Smooth muscle cell (in vitro differentiated cells): ENCODE data around the gene COBL. TPM values are rescaled to one million over a fixed set of nuclear protein-coding genes. Genes with fewer than 3 reads are reported as not detected.

Experiments used
- DNase-seq: peaks from one replicate; lab custom pipeline; 2025; ENCODE audit not compliant: unreplicated experiment; lab: John Stamatoyannopoulos, UW
- H2AFZ ChIP-seq: fragments of 200-600 bp; sonication (generic); 2 replicates; pipeline ENCODE4 v1.6.0; 2016; ENCODE audit warnings: antibody characterized with exemption, low read depth, mild to moderate bottlenecking
- H3F3A ChIP-seq: fragments of 200-600 bp; sonication (generic); 2 replicates; pipeline ENCODE4 v1.6.0; 2017; ENCODE audit warnings: antibody characterized with exemption, low read depth
- H3K27ac ChIP-seq: fragments of 200-600 bp; sonication (generic); 2 replicates; pipeline ENCODE4 v1.5.1; 2016; ENCODE audit warnings: low read depth, mild to moderate bottlenecking
- H3K27me3 ChIP-seq: fragments of 200-600 bp; sonication (generic); 2 replicates; pipeline ENCODE4 v1.6.1; 2016; ENCODE audit warnings: low read depth, mild to moderate bottlenecking
- H3K36me3 ChIP-seq: fragments of 200-600 bp; sonication (generic); 2 replicates; pipeline ENCODE4 v1.5.1; 2016; ENCODE audit warnings: low read depth
- H3K4me1 ChIP-seq: fragments of 200-600 bp; sonication (generic); 2 replicates; pipeline ENCODE4 v1.5.1; 2016; ENCODE audit warnings: low read depth
- H3K4me2 ChIP-seq: fragments of 200-600 bp; sonication (generic); 2 replicates; pipeline ENCODE4 v1.6.0; 2016; ENCODE audit warnings: mild to moderate bottlenecking
- H3K4me3 ChIP-seq: fragments of 200-600 bp; sonication (generic); 2 replicates; pipeline ENCODE4 v1.5.1; 2016; ENCODE audit warnings: mild to moderate bottlenecking
- H3K79me2 ChIP-seq: fragments of 200-600 bp; sonication (generic); 2 replicates; pipeline ENCODE4 v1.6.0; 2016; ENCODE audit warnings: low read depth, mild to moderate bottlenecking
- H3K9ac ChIP-seq: fragments of 200-600 bp; sonication (generic); 2 replicates; pipeline ENCODE4 v1.6.0; 2016; ENCODE audit warnings: low read depth
- H3K9me3 ChIP-seq: fragments of 200-600 bp; sonication (generic); replicated peaks from 2 replicates; pipeline ENCODE4 v1.5.1; 2016; ENCODE audit warnings: low read depth
- H4K20me1 ChIP-seq: fragments of 200-600 bp; sonication (generic); 2 replicates; pipeline ENCODE4 v1.6.0; 2016; ENCODE audit warnings: low read depth
- WGBS: methylation state at CpG from one replicate; pipeline ENCODE4 v1.1.7; 2016; ENCODE audit warnings: low lambda C conversion rate; 5-methylcytosine and 5-hydroxymethylcytosine counted together
- polyA plus RNA-seq: library from polyadenylated mRNA; unstranded; fragments of >200 nt; fragmentation: Nextera tagmentation; extraction: Ambion mirVana; gene quantifications from 2 replicates; pipeline ENCODE4 v1.2.1, GENCODE V29; 2016
- total RNA-seq: library from RNA; depleted of rRNA; stranded (reverse); fragments of >200 nt; gene quantifications from 2 replicates; pipeline ENCODE4 v1.2.3, GENCODE V29; 2014
- TF ChIP-seq, protein P1 (sequence below): fragments of 200-600 bp; sonication (generic); IDR thresholded peaks from 2 replicates; pipeline ENCODE4 v1.5.1; 2017; ENCODE audit warnings: borderline replicate concordance, mild to moderate bottlenecking, antibody characterized with exemption; ENCODE audit not compliant: insufficient read depth, poor library complexity, severe bottlenecking

COBL gene
- total and polyA plus RNA-seq, 2 experiments from 2014 or later = 0.47 to 2.8 TPM

DNA sequence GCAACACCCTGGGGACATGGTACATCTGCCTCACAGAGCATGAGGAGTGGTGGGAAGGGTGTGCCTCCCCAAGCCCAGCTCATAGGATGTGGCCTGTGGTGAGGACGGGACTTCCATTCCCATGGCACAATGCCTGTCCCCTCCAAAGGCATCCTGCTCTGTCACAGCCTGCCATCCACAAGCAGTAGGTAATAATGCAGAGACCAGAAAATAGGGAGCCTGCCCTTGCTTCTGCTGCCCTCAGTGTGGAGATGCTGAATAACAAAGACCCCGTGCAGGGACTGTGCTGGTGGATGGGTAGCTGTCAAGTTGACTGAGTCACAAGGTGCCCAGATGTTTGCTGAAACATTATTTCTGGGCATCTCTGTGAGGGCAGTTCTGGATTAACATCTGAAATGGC lies 334.0 kb downstream of the COBL start:
- DNase-seq = no peak
- Histone ChIP-seq H3K4me2 (no peak overlapping the region), H3K9ac (no peak overlapping the region), H2AFZ (no peak overlapping the region), H3F3A (peaks cover 4% of the 10 kb centered on the region), H4K20me1 (no peaks in the 10 kb centered on the region), H3K4me3 (no peak overlapping the region), H3K36me3 (no peaks in the 10 kb centered on the region), H3K9me3 (no peaks in the 10 kb centered on the region), H3K27ac (no peak overlapping the region), H3K4me1 (peaks cover 5% of the 10 kb centered on the region), H3K79me2 (no peaks in the 10 kb centered on the region), H3K27me3 (no peaks in the 10 kb centered on the region)
- 68% methylated on average over 2 of the region's 2 CpGs for WGBS
- TF ChIP-seq, protein P1, sequence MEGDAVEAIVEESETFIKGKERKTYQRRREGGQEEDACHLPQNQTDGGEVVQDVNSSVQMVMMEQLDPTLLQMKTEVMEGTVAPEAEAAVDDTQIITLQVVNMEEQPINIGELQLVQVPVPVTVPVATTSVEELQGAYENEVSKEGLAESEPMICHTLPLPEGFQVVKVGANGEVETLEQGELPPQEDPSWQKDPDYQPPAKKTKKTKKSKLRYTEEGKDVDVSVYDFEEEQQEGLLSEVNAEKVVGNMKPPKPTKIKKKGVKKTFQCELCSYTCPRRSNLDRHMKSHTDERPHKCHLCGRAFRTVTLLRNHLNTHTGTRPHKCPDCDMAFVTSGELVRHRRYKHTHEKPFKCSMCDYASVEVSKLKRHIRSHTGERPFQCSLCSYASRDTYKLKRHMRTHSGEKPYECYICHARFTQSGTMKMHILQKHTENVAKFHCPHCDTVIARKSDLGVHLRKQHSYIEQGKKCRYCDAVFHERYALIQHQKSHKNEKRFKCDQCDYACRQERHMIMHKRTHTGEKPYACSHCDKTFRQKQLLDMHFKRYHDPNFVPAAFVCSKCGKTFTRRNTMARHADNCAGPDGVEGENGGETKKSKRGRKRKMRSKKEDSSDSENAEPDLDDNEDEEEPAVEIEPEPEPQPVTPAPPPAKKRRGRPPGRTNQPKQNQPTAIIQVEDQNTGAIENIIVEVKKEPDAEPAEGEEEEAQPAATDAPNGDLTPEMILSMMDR = no peak

DNA sequence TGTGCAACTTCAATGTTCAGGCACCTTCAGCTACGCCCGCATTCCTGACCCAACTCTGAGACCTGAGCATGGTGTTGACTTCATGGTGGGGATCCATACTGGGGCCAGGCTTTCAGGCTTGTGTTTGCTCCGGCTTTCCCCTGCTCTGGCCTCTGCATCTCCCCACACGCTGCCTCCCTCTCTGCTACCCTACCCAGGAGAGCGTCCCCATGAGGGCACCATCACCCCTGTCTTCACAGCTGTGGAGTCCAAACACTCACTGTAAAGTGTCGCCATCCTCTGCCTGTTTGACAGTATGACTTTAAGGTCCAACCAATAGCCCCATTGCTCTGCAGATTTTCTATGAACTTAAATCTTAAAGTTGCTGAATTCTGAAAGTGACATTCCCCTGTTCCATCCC lies 334.9 kb downstream of the COBL start:
- no peaks in the 10 kb centered on the region for H4K20me1 ChIP-seq
- no peaks in the 10 kb centered on the region for H3K9me3 ChIP-seq
- H3K9ac ChIP-seq = no peak overlapping the region
- no peaks in the 10 kb centered on the region for H3K36me3 ChIP-seq
- no peak overlapping the region for H3K4me2 ChIP-seq
- 94% methylated on average over 6 of the region's 6 CpGs for WGBS
- no peaks in the 10 kb centered on the region for H3K79me2 ChIP-seq
- no peak overlapping the region for H2AFZ ChIP-seq
- H3K27ac ChIP-seq = no peak overlapping the region
- no peak overlapping the region for H3K4me3 ChIP-seq
- TF ChIP-seq, protein P1 = no peak
- H3K4me1 ChIP-seq = peaks cover 5% of the 10 kb centered on the region
- no peak for DNase-seq
- H3K27me3 ChIP-seq = no peaks in the 10 kb centered on the region
- peaks cover 4% of the 10 kb centered on the region for H3F3A ChIP-seq

DNA sequence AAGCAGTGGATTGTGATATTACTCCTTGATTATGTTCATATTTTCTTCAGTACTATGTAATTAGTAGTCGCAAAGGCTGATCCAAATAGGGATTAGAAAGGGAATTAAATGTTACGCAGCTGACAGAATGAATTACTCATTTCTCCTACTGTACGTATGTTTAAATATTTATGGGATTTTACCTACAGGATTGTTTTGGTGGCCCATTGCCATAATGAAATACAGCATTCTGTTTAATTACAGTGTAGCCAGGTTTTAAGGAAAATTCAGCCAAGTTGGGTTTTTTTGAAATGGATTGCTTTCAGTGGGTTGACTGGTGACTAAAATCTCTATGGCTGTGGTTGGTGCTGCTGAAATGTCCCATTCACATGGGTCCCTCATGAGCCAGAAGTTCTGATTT lies 336.2 kb downstream of the COBL start:
- WGBS = 64% methylated on average over 3 of the region's 3 CpGs
- Histone ChIP-seq H3K4me3 (no peak overlapping the region), H3K79me2 (no peaks in the 10 kb centered on the region), H4K20me1 (no peaks in the 10 kb centered on the region), H3K4me2 (no peak overlapping the region), H3K9ac (no peak overlapping the region), H3F3A (peaks cover 4% of the 10 kb centered on the region), H3K36me3 (no peaks in the 10 kb centered on the region), H3K9me3 (no peaks in the 10 kb centered on the region), H3K27me3 (no peaks in the 10 kb centered on the region), H3K27ac (no peak overlapping the region), H2AFZ (no peak overlapping the region), H3K4me1 (peaks cover 5% of the 10 kb centered on the region)
- TF ChIP-seq, protein P1 = no peak
- no peak for DNase-seq

DNA sequence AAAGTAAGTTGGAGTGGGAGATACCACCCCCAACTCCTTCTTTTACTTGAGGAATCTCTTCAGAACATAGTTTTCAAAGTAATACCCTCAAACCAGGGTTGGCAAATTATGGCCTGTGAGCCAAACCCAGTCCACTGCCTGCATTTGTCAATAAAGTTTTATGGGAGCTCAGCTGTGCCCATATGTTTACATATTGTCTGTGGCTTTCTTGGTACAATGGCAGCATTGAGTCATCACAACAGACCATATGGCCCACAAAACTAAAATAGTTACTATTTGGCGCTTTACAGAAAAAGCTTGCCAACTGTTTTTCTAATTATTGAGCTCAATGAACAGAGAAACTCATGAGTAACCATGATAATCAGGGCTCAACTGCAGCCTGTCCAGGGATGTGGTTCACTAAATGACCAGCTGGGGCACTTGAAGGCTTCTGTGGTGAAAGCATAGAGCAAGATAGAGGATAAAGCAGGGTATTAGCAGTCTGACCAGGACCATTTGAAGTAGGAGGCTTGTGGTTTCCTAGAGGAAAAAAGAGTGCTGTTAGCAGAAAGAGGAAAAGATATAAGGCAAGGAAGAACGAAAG lies 337.9 kb downstream of the COBL start:
- 36% methylated on average over 2 of the region's 2 CpGs for WGBS
- H4K20me1 ChIP-seq = no peaks in the 10 kb centered on the region
- no peaks in the 10 kb centered on the region for H3K9me3 ChIP-seq
- no peak overlapping the region for H3K4me2 ChIP-seq
- no peak overlapping the region for H3K9ac ChIP-seq
- TF ChIP-seq, protein P1 = peak; percentile 21
- H2AFZ ChIP-seq = no peak overlapping the region
- H3K4me3 ChIP-seq = no peak overlapping the region
- H3K79me2 ChIP-seq = no peaks in the 10 kb centered on the region
- H3K27me3 ChIP-seq = no peaks in the 10 kb centered on the region
- peaks cover 5% of the 10 kb centered on the region for H3K4me1 ChIP-seq
- no peaks in the 10 kb centered on the region for H3K36me3 ChIP-seq
- no peak for DNase-seq
- peaks cover 4% of the 10 kb centered on the region for H3F3A ChIP-seq
- H3K27ac ChIP-seq = peak overlapping the region; percentile 46
